Gastrocnemius medialis (tissue), 4 donors: ENCODE results near the gene PTPRN2. TPM values are rescaled to one million over a fixed set of nuclear protein-coding genes. Genes with fewer than 3 reads are reported as not detected.
"Not testable (repeated sequence)": the region's sequence is repeated elsewhere in the genome, so short reads cannot be mapped to it uniquely, and the experiment has no call there.

ENCODE experiments used
- ATAC-seq, 2 donors: fragments of 150-250 bp; one replicate each; pipeline ENCODE4 v1.9.1; 2016
- DNase-seq, 2 donors: peaks; one replicate each; pipeline ENCODE4 v3.0.0-alpha.2; 2019
- H3K27ac ChIP-seq, 4 donors: fragments of 200-600 bp; sonication (generic); 1 replicate in 1 of 4; 2 replicates in 3 of 4; pipeline ENCODE4 v1.5.1; 2016 to 2018; ENCODE audit warnings: mild to moderate bottlenecking in 2 of 4, moderate library complexity in 1 of 4
- H3K27me3 ChIP-seq, 3 donors: fragments of 200-600 bp; sonication (generic) in 2 of 3; 1 replicate in 1 of 3; 2 replicates in 2 of 3; pipeline versions ENCODE4 v1.5.1 to v1.6.0; 2016 to 2019; ENCODE audit warnings: mild to moderate bottlenecking in 1 of 3, moderate library complexity in 1 of 3
- H3K36me3 ChIP-seq, 2 donors: fragments of 200-600 bp; sonication (generic) in 1 of 2; one replicate each; pipeline ENCODE4 v1.5.1; 2017 to 2018
- H3K4me1 ChIP-seq, 2 donors: fragments of 200-600 bp; sonication (generic) in 1 of 2; one replicate each; pipeline ENCODE4 v1.5.1; 2016 to 2017; ENCODE audit warnings: mild to moderate bottlenecking in 2 of 2
- H3K4me3 ChIP-seq, 4 donors: fragments of 200-600 bp; sonication (generic) in 3 of 4; 1 replicate in 1 of 4; 2 replicates in 3 of 4; pipeline ENCODE4 v1.5.1; 2016 to 2019; ENCODE audit warnings: mild to moderate bottlenecking in 2 of 4
- H3K9me3 ChIP-seq, 3 donors: fragments of 200-600 bp; sonication (generic) in 2 of 3; 1 replicate in 1 of 3; 2 replicates in 2 of 3; pipeline ENCODE4 v1.5.1; 2016 to 2019
- CTCF ChIP-seq, 5 experiments: fragments of 450-650 bp in 3 of 5; fragments of 200-600 bp in 2 of 5; sonication (generic) in 2 of 5; IDR thresholded peaks in 4 of 5; conservative IDR thresholded peaks in 1 of 5; 1 replicate in 4 of 5; 2 replicates in 1 of 5; pipeline ENCODE4 v1.5.1; 2016 to 2019; ENCODE audit warnings: antibody characterized with exemption in 5 of 5, mild to moderate bottlenecking in 3 of 5, moderate library complexity in 3 of 5
- POLR2A ChIP-seq, 2 donors: fragments of 450-650 bp; IDR thresholded peaks; one replicate each; pipeline ENCODE4 v1.6.1; 2017; ENCODE audit warnings: antibody characterized with exemption in 2 of 2, mild to moderate bottlenecking in 2 of 2, moderate library complexity in 2 of 2
- in situ Hi-C, 4 donors: fragments of 200-750 bp; cut with MboI; loops; one replicate each; pipeline versions ENCODE4 v1.15.0 to v1.8.0; 2017; ENCODE audit warnings: low sequenced_read_pairs in 4 of 4
- intact Hi-C: fragments of 100-400 bp; cut with DNase I; formaldehyde crosslinking; loops from one replicate; pipeline ENCODE4 v1.15.1; 2023; ENCODE audit warnings: low total_unique reads
- total RNA-seq, 4 donors: library from RNA; depleted of rRNA; stranded (reverse); fragments of >200 nt; gene quantifications; one replicate each; pipeline versions ENCODE4 v1.1.0 to v1.2.3, GENCODE V29; 2016

PTPRN2 gene
- total RNA-seq, 4 donors from 2014 or later = 0.66 to 0.85 (median 0.81) TPM

- ATAC-seq = no peak
- intact Hi-C loops (no loop called here), in situ Hi-C loops (no loop called here)
- Histone ChIP-seq H3K9me3 (no peaks in the 10 kb centered on the region), H3K27me3 (peaks cover 0 to 6% (median 0%) of the 10 kb centered on the region in 3 donors), H3K4me3 (no peak overlapping the region), H3K36me3 (no peaks in the 10 kb centered on the region), H3K4me1 (no peaks in the 10 kb centered on the region), H3K27ac (no peak overlapping the region)
- DNase-seq = no peak
- no peak for TF ChIP-seq POLR2A (IDR thresholded peaks at IDR 0.05)
- TF ChIP-seq CTCF (IDR thresholded peaks at IDR 0.05 in 4 of 5, conservative IDR thresholded peaks at IDR 0.05 in 1 of 5) = no peak
Observed at GRCh38 chr7:158388072-158388471, 199.6 kb downstream of the PTPRN2 start.

- Histone ChIP-seq H3K9me3 (no peaks in the 10 kb centered on the region), H3K4me1 (no peaks in the 10 kb centered on the region), H3K27me3 (peaks cover 0 to 6% (median 0%) of the 10 kb centered on the region in 3 donors), H3K36me3 (no peaks in the 10 kb centered on the region), H3K4me3 (no peak overlapping the region), H3K27ac (no peak overlapping the region)
- in situ Hi-C loops (no loop called here), intact Hi-C loops (no loop called here)
- ATAC-seq (no peak), DNase-seq (no peak)
- TF ChIP-seq CTCF (IDR thresholded peaks at IDR 0.05 in 4 of 5, conservative IDR thresholded peaks at IDR 0.05 in 1 of 5) (no peak), POLR2A (IDR thresholded peaks at IDR 0.05) (no peak)
Observed at GRCh38 chr7:158387546-158387891, 200.1 kb downstream of the PTPRN2 start.

- intact Hi-C loops (no loop called here), in situ Hi-C loops (no loop called here)
- DNase-seq (no peak), ATAC-seq (no peak)
- H3K4me3 ChIP-seq = no peak overlapping the region
- no peak for TF ChIP-seq CTCF (IDR thresholded peaks at IDR 0.05 in 4 of 5, conservative IDR thresholded peaks at IDR 0.05 in 1 of 5)
- TF ChIP-seq POLR2A (IDR thresholded peaks at IDR 0.05) = no peak
- H3K27ac ChIP-seq = no peak overlapping the region
- no peaks in the 10 kb centered on the region for H3K36me3 ChIP-seq
- peaks cover 0 to 6% (median 0%) of the 10 kb centered on the region in 3 donors for H3K27me3 ChIP-seq
- no peaks in the 10 kb centered on the region for H3K4me1 ChIP-seq
- no peaks in the 10 kb centered on the region for H3K9me3 ChIP-seq
Observed at GRCh38 chr7:158386866-158387545, 200.6 kb downstream of the PTPRN2 start.

GRCh38 chr7:158386355-158386618 is 201.3 kb downstream of the PTPRN2 start:
- Histone ChIP-seq H3K36me3 (no peaks in the 10 kb centered on the region), H3K9me3 (no peaks in the 10 kb centered on the region), H3K4me3 (no peak overlapping the region), H3K4me1 (no peaks in the 10 kb centered on the region), H3K27ac (no peak overlapping the region), H3K27me3 (peaks cover 0 to 6% (median 0%) of the 10 kb centered on the region in 3 donors)
- ATAC-seq = no peak
- intact Hi-C loops (no loop called here), in situ Hi-C loops (no loop called here)
- DNase-seq = no peak
- TF ChIP-seq POLR2A (IDR thresholded peaks at IDR 0.05) (no peak), CTCF (IDR thresholded peaks at IDR 0.05 in 4 of 5, conservative IDR thresholded peaks at IDR 0.05 in 1 of 5) (no peak)

- H3K27me3 ChIP-seq, H3K4me1 ChIP-seq, H3K27ac ChIP-seq, ATAC-seq, H3K4me3 ChIP-seq, DNase-seq, in situ Hi-C loops, H3K36me3 ChIP-seq, H3K9me3 ChIP-seq, intact Hi-C loops: not testable (repeated sequence)
Observed at GRCh38 chr7:158385496-158386354, 201.9 kb downstream of the PTPRN2 start.
